Sigmoid colon (tissue), 7 donors: Measurements from ENCODE around the gene IPCEF1. TPM values are rescaled to one million over a fixed set of nuclear protein-coding genes. Genes with fewer than 3 reads are reported as not detected.
A peak's percentile ranks its signal among the peaks of the same experiment; 100 is the strongest.

Source experiments
- DNase-seq: peaks from one replicate; pipeline ENCODE4 v3.0.0-alpha.2; 2019
- H3K27ac ChIP-seq, 4 donors: fragments of 200-600 bp; sonication (generic); one replicate each; pipeline ENCODE4 v1.5.1; 2016 to 2019; ENCODE audit warnings: mild to moderate bottlenecking in 1 of 4
- H3K27me3 ChIP-seq, 3 donors: fragments of 200-600 bp; sonication (generic); one replicate each; pipeline ENCODE4 v1.5.1; 2019; ENCODE audit warnings: mild to moderate bottlenecking in 1 of 3
- H3K36me3 ChIP-seq, 4 donors: fragments of 200-600 bp; sonication (generic); one replicate each; pipeline ENCODE4 v1.5.1; 2016 to 2019
- H3K4me1 ChIP-seq, 4 donors: fragments of 200-600 bp; sonication (generic); one replicate each; pipeline ENCODE4 v1.5.1; 2017 to 2019
- H3K4me3 ChIP-seq, 4 donors: fragments of 200-600 bp; sonication (generic); one replicate each; pipeline ENCODE4 v1.5.1; 2017 to 2019; ENCODE audit warnings: mild to moderate bottlenecking in 2 of 4, moderate library complexity in 1 of 4
- H3K9me3 ChIP-seq, 4 donors: fragments of 200-600 bp in 3 of 4; sonication (generic) in 3 of 4; one replicate each; pipeline versions ENCODE4 v1.5.1 to v1.6.1; 2013 to 2019
- EP300 ChIP-seq, 4 donors: sonication (generic); formaldehyde crosslinking; IDR thresholded peaks; one replicate each; pipeline ENCODE4 v1.6.1; 2017; ENCODE audit warnings: antibody characterized with exemption in 4 of 4
- POLR2A ChIP-seq, 2 donors: fragments of 450-650 bp; IDR thresholded peaks; one replicate each; pipeline ENCODE4 v1.6.1; 2016; ENCODE audit warnings: antibody characterized with exemption in 2 of 2, mild to moderate bottlenecking in 2 of 2, moderate library complexity in 2 of 2
- POLR2AphosphoS5 ChIP-seq, 4 donors: sonication (generic); formaldehyde crosslinking; IDR thresholded peaks; one replicate each; pipeline ENCODE4 v1.6.1; 2017; ENCODE audit warnings: antibody characterized with exemption in 4 of 4
- WGBS, 2 donors: extraction: QIAGEN DNeasy Blood & Tissue Kit; methylation state at CpG; one replicate each; pipeline ENCODE4 v1.1.7; 2013; 5-methylcytosine and 5-hydroxymethylcytosine counted together
- intact Hi-C: fragments of 100-400 bp; cut with DNase I; formaldehyde crosslinking; loops from one replicate; pipeline ENCODE4 v1.15.1; 2023
- polyA plus RNA-seq, 3 donors: library from polyadenylated mRNA; stranded (reverse); fragments of 200-250 nt; gene quantifications; one replicate each; pipeline ENCODE4 v1.2.3, GENCODE V29; 2013
- total RNA-seq, 4 donors: library from RNA; depleted of rRNA; stranded (reverse); fragments of >200 nt; gene quantifications; one replicate each; pipeline ENCODE4 v1.1.0, GENCODE V29; 2016
- TF ChIP-seq, protein P1 (sequence below), 4 experiments: fragments of 450-650 bp in 3 of 4; fragments of 200-600 bp in 1 of 4; IDR thresholded peaks; one replicate each; pipeline ENCODE4 v1.5.1; 2016 to 2019; ENCODE audit warnings: antibody characterized with exemption in 4 of 4, mild to moderate bottlenecking in 3 of 4, moderate library complexity in 2 of 4
- donor health status: healthy with polysubstance abuse.
- donor health status: Bipolar disorder and iron deficiency.
- donor health status: healthy.

The IPCEF1 gene, protein sequence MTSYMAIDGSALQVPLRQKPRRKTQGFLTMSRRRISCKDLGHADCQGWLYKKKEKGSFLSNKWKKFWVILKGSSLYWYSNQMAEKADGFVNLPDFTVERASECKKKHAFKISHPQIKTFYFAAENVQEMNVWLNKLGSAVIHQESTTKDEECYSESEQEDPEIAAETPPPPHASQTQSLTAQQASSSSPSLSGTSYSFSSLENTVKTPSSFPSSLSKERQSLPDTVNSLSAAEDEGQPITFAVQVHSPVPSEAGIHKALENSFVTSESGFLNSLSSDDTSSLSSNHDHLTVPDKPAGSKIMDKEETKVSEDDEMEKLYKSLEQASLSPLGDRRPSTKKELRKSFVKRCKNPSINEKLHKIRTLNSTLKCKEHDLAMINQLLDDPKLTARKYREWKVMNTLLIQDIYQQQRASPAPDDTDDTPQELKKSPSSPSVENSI
- total RNA-seq (1 to 10 TPM in 1 of 4 donors, under 1 TPM in 3; 0.28 to 1.1 (median 0.69) TPM), polyA plus RNA-seq (1 to 10 TPM in 2 of 3 donors, under 1 TPM in 1; 0.46 to 5.5 (median 1.2) TPM)

DNA sequence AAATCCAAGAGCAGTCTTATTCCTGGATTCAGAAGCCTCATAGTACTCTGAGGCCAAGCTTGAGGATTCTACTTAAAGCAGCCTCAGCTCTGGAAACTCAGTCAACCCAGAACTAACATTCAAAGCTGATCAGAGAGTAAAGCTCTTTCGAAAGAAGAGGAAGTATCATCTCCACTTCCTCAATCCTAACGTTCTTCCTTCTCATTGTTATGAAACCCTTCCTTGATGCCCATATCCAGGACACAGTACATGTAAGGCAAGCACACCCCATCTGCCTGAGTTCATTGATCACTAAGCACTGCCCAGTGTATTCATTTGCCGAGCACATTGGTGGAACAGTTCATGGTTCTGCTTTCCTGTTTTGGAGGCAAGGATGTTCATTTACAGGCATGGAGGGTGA, at the start of gene IPCEF1:
TSS of gene IPCEF1 (minus strand) at position 114 of the 400 bp plus-strand sequence. CDS start 90,856 bp downstream, outside the sequence.
- 63 to 67% methylated on average over 3 of the region's 3 CpGs for WGBS, 2 donors
- Histone ChIP-seq H3K27ac (no peak within 1 kb of the TSS), H3K9me3 (no peaks in the 10 kb centered on the region), H3K4me3 (no peak within 1 kb of the TSS), H3K27me3 (no peaks in the 10 kb centered on the region), H3K36me3 (no peaks in the 10 kb centered on the region), H3K4me1 (no peaks in the 10 kb centered on the region)
- intact Hi-C loops, result no loop called here
- DNase-seq, result no peak
- TF ChIP-seq POLR2A (IDR thresholded peaks at IDR 0.05) (no peak), POLR2AphosphoS5 (IDR thresholded peaks at IDR 0.05) (no peak), EP300 (IDR thresholded peaks at IDR 0.05) (no peak)
- TF ChIP-seq, protein P1, sequence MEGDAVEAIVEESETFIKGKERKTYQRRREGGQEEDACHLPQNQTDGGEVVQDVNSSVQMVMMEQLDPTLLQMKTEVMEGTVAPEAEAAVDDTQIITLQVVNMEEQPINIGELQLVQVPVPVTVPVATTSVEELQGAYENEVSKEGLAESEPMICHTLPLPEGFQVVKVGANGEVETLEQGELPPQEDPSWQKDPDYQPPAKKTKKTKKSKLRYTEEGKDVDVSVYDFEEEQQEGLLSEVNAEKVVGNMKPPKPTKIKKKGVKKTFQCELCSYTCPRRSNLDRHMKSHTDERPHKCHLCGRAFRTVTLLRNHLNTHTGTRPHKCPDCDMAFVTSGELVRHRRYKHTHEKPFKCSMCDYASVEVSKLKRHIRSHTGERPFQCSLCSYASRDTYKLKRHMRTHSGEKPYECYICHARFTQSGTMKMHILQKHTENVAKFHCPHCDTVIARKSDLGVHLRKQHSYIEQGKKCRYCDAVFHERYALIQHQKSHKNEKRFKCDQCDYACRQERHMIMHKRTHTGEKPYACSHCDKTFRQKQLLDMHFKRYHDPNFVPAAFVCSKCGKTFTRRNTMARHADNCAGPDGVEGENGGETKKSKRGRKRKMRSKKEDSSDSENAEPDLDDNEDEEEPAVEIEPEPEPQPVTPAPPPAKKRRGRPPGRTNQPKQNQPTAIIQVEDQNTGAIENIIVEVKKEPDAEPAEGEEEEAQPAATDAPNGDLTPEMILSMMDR (IDR thresholded peaks at IDR 0.05), result no peak

DNA sequence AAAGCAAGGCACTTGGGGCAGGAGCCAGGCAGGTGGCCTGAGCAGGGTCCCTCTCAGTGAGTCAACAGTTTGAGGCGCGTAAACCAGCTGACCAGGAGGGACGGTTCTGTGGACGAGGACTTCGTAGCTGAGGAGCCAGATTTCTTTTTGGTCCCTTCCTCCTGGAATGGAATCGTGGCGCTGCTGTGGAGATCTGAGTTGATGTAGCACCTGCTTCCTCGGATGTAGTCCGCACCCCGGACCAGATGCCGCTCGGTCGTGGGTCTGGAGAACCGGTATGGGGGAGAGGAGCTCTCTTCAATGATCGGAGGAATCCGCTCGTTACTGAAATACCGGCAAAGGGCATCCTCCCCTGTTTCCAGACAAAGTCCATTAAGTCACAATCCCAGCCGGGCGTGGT, 49.7 kb upstream of the IPCEF1 start:
- WGBS, 2 donors, result 95 to 97% methylated on average over 20 of the region's 20 CpGs
- Histone ChIP-seq H3K4me1 (peaks cover 0 to 58% (median 51%) of the 10 kb centered on the region in 4 donors), H3K9me3 (no peaks in the 10 kb centered on the region), H3K4me3 (no peak overlapping the region), H3K27me3 (no peaks in the 10 kb centered on the region), H3K27ac (peak overlapping the region; percentile 61 to 90 (median 68)), H3K36me3 (peaks cover 0 to 13% (median 3%) of the 10 kb centered on the region in 4 donors)
- no peak for DNase-seq
- TF ChIP-seq POLR2AphosphoS5 (IDR thresholded peaks at IDR 0.05), result no peak
- no peak for TF ChIP-seq EP300 (IDR thresholded peaks at IDR 0.05)
- no peak for TF ChIP-seq POLR2A (IDR thresholded peaks at IDR 0.05)
- TF ChIP-seq, protein P1 (IDR thresholded peaks at IDR 0.05), result no peak
- intact Hi-C loops, result loop anchor here (10.0 kb wide), 2 partner anchors 188 to 252 kb away; no protein-coding TSS in a partner anchor

DNA sequence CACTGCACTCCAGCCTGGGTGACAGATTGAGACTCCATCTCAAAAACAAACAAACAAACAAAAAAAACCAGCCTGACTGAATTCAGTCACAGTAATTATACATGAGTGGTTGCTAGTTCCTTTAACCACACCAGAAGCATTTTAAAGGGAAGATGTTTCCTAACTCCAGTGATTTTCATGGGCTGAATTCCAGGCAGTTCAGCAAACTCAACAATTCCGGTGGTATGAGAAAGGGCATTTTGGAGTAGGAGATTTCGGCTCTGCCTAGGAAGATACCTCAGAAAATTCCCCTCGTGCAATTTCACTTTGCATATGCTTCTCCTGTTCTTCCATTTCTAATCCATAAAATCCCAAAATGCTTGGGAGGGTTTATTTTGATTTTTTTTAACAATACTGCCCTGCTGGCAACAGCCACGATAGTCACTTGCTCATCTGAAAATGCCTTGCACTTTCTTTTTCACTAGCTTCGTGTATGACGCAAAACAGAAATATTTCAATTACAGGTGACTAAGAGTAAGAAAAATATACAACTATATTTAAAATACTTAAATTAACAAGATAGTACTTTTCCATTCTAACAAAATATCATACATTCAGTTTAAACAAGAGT, 48.3 kb upstream of the IPCEF1 start:
- peaks cover 0 to 45% (median 37%) of the 10 kb centered on the region in 4 donors for H3K4me1 ChIP-seq
- no peaks in the 10 kb centered on the region for H3K9me3 ChIP-seq
- TF ChIP-seq EP300 (IDR thresholded peaks at IDR 0.05), result no peak
- no peak for TF ChIP-seq POLR2AphosphoS5 (IDR thresholded peaks at IDR 0.05)
- TF ChIP-seq, protein P1 (IDR thresholded peaks at IDR 0.05), result no peak
- TF ChIP-seq POLR2A (IDR thresholded peaks at IDR 0.05), result no peak
- DNase-seq, result no peak
- H3K27me3 ChIP-seq, result no peaks in the 10 kb centered on the region
- peaks cover 0 to 20% (median 4%) of the 10 kb centered on the region in 4 donors for H3K36me3 ChIP-seq
- WGBS, 2 donors, result 77 to 89% methylated on average over 6 of the region's 6 CpGs
- peak overlapping the region; percentile 61 to 90 (median 68) for H3K27ac ChIP-seq
- intact Hi-C loops, result loop anchor here (10.0 kb wide), 2 partner anchors 190 to 250 kb away; no protein-coding TSS in a partner anchor
- H3K4me3 ChIP-seq, result no peak overlapping the region

DNA sequence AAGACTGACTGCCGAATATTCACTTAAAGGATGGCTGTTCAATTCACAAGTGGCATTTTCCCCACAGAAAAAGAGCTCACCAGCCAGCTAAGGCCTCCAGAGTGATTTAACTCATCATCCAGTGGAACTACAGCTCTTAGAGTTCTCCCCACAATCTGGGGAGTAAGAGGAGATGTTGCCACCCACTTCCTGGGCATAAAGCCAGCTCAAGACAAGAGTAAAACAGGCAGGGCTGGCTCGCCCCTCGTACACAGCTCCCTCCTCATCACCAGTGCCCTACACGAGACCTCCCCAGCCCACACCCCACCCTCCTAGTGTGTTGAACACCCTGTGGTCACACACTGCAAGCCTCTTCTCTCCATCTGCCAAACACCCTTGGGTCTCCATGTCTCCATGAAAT, 47.2 kb upstream of the IPCEF1 start:
- TF ChIP-seq POLR2AphosphoS5 (IDR thresholded peaks at IDR 0.05) (no peak), POLR2A (IDR thresholded peaks at IDR 0.05) (no peak), EP300 (IDR thresholded peaks at IDR 0.05) (no peak)
- TF ChIP-seq, protein P1 (IDR thresholded peaks at IDR 0.05), result no peak
- H3K4me1 ChIP-seq, result peaks cover 0 to 34% (median 27%) of the 10 kb centered on the region in 4 donors
- no peaks in the 10 kb centered on the region for H3K9me3 ChIP-seq
- H3K27me3 ChIP-seq, result no peaks in the 10 kb centered on the region
- H3K36me3 ChIP-seq, result peaks cover 0 to 20% (median 6%) of the 10 kb centered on the region in 4 donors
- H3K4me3 ChIP-seq, result no peak overlapping the region
- 14 to 26% methylated on average over 4 of the region's 4 CpGs for WGBS, 2 donors
- DNase-seq, result peak; percentile 70
- intact Hi-C loops, result loop anchor here (10.0 kb wide), 2 partner anchors 191 to 249 kb away; no protein-coding TSS in a partner anchor
- H3K27ac ChIP-seq, result peak overlapping the region; percentile 61 to 90 (median 68)
